ENCODE data around the gene ACOT11.

The ACOT11 gene

DNA sequence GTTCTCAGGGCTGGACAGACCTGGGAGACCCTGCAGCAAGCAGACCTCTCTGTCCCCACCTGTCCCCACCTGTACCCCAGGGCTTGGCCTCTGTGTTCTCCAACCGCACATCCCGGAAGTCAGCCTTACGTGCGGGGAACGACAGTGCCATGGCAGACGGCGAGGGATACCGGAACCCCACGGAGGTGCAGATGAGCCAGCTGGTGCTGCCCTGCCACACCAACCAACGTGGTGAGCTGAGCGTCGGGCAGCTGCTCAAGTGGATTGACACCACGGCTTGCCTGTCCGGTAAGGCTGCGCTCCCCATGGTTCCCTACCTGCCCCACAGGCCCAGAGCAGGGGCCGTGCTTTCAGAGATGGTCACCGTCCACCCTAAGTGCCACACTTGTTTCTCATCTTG is 36.5 kb downstream of the ACOT11 start:
- H3K4me3 ChIP-seq (ENCODE audit: low read depth, low read length) = no peak overlapping the region

DNA sequence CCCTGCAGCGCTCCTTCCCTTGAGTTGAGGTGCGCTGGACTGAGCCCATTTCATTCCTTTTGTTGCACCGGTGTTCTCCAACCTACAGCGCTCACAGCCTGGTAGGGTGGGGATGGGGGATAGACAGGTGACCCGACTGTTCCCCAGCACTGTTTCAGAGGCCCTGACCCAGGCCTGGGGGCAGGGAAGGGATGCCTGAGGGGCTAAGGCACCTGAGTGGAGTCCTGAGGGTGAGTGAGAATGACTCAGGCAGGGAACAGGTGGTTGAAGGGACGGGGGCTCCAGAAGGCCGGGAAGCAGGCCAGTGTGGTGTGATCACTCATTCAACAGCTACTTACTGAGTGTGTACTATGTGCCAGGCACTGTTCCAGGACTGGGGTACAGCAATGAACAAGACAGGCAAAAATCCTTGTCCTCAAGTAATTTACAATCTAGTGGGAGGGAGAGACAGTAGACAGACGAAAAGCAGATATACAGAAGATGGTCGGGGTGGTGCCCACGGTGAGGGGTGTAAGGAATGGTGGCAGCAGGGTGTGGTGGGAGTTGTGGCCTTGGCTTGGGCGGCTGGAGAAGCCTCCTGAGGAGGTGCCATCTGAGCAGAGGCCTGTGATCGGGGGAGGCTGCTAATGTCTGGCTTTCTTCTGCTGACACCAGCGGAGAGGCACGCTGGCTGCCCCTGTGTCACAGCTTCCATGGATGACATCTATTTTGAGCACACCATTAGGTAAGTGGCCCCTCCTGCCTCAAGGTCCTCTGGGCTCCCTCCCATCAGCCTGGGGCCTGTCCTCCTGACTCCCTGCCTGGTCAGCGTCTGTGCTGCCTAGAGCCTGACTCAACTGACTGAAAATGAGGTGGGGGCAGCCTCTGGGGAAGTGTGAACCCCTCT is 37.4 kb downstream of the ACOT11 start:
- no peak overlapping the region for H3K4me3 ChIP-seq (ENCODE audit: low read depth, low read length)

DNA sequence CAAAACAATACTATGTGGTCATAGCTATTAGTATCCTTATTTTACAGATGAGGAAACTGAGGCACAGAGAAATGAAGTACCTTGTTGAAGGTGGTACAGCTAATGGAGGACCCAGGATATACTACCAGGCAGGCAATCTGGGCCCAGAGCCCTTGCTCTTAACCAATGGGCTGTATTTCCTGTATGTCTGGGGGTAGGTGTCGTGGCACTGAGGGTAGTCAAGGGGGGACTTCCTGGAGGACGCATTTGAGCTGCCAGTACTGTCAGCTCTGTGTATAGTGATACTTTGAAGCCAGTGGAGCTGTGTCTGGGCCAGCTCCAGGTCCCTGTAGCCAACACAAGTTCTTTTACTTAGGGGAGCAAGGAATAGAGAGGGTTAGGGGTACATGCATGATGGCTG is 40.3 kb downstream of the ACOT11 start:
- no peak overlapping the region for H3K4me3 ChIP-seq (ENCODE audit: low read depth, low read length)

DNA sequence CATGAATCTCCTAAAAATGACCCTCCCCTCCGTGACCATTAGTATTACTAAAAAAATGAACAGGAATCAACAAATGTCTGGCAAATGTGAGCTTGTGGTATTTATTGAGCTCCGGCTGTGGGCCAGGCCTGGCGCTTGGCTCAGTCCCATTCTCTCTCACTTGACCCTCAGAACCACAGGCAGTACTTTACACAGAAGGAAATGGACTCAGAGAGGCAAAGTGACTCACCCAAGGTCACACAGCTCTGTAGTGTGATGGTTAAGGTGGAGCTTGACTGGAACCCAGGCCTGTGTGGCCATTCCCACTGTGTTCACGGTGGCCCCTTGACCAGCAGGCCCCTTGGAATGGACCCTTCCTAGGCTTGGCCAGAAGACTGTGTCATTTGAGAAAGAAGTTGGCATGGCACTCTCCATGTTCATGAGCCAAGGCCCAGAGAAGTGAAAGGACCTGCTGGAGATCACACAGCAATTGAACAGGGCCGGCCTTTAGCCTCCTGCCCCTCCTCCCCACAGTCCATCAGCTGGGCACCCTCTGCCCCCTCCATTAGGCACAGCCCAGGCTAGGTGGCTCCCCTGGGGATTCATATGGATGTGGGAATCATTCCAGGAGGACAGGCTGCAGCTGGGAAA is 43.2 kb downstream of the ACOT11 start:
- H3K4me3 ChIP-seq (ENCODE audit: low read depth, low read length) = no peak overlapping the region

DNA sequence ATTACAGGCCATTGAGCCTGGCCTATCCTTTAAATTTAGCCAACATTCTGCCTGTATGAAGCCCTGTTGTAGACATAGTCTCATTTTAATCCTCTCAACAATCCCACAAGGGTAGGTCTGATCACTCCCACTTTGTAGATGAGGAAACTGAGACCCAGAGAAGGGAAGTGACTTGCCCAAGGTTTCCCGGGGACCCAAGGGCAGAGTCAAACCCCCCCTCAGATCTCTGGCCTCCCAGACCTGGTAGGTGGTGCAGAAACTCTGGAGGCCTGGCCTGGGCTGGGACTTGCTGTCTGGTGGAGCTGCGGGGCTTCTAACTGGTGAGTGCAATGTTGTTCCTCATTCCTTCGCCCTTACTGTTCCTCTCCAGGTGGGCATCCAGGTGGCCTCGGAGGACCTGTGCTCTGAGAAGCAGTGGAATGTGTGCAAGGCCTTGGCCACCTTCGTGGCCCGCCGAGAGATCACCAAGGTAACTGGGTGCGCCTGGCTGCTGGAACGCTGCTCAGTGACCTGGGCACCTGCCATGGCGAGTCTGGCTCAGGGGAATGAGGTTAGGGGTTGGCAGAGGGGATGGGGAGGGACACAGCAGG is 45.6 kb downstream of the ACOT11 start:
- H3K4me3 ChIP-seq (ENCODE audit: low read depth, low read length) = no peak overlapping the region

DNA sequence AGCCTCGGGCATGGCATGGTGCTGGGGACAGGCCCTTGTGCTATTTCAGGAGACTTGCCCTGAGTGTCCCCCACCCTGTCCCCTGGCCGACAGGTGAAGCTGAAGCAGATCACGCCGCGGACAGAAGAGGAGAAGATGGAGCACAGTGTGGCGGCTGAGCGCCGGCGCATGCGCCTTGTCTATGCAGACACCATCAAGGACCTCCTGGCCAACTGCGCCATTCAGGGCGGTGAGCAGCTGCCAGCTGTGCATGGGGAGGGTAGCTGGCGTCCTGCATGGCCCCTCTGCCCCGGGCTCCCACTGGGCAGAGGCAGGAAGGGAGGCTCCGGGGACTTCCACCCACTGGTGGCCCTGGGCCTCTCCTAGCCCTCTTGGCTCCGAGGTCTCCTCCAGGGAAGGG is 46.4 kb downstream of the ACOT11 start:
- H3K4me3 ChIP-seq (ENCODE audit: low read depth, low read length) = no peak overlapping the region

DNA sequence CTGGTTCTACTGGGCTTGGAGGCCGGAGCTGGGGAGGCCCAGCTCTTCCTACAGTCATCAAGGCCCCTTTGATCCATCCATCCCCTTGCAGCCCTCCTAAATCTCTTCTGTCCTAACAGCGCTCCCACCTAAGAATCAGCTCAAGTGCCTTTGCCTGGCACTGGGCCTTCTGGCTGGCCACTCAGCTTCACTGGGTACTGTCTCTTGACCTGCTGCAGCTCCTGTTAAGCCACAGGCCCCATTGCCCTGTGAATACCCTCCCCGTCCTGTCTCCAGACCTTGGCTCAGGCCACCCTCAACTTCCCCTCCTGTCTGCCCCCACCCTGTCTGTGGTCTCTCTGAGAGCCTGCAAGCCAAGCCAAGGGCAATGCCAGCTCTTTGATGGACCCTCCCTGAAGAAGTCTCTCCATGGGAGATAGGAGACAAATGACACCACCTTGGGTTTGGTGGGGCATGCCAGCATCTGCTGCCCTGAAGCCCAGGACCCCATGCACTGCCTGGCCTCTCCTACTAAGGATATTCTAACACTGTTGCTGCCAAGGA is 48.0 kb downstream of the ACOT11 start:
- no peak overlapping the region for H3K4me3 ChIP-seq (ENCODE audit: low read depth, low read length)

DNA sequence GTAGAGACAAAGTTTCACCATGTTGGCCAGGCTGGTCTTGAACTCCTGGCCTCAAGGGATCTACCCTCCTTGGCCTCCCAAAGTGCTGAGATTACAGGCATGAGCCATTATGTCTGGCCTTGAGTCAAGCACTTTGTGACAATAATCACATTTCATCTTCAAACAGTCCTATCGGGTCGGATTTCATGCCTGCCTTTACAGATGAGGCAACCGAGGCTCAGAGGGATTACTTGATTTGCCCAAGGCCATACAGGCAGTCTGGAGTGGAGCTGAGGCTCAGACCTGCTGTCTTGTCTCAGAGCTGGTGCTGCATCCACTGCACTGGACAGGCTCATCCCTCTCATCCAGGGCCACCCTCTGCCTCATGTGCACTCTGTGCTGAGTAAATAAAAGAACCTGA is 48.7 kb downstream of the ACOT11 start:
- no peak overlapping the region for H3K4me3 ChIP-seq (ENCODE audit: low read depth, low read length)

DNA sequence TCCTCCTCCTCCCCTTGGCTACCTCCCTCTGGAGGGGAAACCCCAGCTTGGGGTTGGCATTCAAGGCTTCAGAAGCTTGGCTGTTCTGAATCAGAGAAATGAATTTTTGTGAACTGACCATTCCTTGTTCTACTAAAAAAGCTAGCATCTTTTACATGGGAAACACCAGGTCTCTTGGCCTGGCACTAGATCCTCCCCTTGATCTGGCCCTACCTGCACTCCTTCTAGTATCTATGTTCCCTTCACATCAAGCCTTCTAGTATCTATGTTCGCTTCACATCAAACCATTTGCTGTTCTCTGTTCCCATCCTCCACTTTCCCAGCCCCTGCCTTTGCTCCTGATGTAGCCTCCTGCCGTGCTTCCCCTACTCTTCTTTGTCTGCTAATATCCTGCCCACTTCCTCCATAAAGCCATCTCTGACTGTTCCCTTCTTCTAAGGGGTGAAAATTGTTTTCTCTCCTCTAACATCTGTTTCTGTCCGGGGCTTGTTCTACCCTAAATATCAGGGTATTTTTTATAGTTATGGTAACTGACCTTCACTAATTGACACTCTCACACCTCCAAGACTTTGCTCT is 49.5 kb downstream of the ACOT11 start:
- H3K4me3 ChIP-seq (ENCODE audit: low read depth, low read length) = no peak overlapping the region

DNA sequence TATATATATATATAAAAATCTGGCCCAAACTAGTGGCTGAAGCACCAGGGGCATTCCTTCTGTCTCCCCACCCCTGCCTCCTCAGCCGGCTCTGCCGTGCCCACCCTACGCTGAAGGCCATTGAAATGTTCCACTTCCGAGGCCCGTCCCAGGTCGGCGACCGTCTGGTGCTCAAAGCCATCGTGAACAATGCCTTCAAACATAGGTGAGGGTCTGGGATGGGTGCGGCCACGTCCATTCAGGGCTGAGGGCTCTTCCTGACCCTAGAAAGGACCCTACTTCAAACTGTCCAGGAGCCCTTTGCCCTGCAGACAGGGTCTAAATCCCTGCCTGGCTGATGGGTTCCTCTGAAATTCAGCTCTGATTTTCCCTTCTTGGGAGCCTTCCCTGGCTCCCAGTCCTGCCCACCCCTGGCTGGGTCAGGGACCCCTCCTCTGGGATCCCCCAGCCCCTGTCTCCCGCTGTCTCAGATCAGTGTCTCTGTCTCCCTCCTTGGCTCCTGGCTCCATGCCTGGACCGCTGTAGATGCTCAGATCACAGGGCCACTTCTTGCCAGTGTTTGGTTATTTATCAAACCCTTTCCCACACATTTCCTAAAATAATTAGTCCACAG is 51.3 kb downstream of the ACOT11 start:
- H3K4me3 ChIP-seq (ENCODE audit: low read depth, low read length) = no peak overlapping the region

DNA sequence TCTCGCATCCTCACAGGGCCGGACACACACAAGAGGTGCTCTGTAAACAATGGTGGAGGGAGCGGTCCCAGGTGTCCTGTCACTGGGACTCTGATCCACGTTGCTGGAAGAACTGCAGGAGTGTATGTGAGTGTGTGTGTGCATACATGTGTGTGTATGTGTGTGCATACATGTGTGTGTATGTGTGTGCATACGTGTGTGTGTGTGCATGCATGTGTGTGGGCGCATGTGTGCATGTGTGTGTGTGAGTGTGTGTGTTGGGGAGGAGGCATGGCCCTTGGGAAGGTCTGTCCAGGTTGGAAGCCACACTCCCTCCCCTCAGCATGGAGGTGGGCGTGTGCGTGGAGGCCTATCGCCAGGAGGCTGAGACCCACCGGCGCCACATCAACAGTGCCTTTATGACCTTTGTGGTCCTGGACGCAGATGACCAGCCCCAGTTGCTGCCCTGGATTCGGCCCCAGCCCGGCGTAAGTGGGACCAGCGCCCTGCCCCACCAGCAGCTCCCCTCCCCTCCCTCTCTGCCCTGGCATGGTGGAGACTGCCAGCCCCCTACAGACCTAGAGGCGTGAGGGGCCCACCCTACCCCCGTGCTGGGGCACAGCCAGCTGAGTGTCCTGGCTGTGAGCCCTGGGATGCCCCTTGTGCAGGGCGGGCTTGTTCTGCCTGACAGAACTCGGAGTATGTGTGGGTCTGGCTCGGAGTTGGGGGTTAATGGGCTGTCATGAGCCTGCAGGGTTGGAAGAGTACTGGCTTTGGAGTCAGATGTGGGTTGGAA is 53.1 kb downstream of the ACOT11 start:
- no peak overlapping the region for H3K4me3 ChIP-seq (ENCODE audit: low read depth, low read length)

DNA sequence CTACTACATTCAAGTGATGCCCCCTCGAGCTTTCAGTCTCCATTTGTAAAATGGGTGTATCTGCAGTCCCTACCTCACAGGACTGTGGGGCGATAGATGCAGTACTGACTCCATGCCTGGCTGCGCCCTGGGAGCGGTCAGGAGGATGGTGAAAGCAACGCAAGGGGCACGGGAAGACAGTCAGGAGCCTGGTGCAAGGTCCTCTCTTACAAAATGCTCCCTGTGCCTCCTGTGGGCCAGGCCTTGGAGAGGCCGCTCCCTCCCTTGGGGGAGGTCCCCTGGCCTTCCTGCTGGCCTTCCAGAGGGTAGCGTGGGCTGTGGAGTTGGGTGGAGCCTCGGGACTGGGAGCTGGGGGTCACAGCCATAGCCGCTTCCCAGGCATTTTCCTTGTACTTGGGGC is 53.7 kb downstream of the ACOT11 start:
- no peak overlapping the region for H3K4me3 ChIP-seq (ENCODE audit: low read depth, low read length)

DNA sequence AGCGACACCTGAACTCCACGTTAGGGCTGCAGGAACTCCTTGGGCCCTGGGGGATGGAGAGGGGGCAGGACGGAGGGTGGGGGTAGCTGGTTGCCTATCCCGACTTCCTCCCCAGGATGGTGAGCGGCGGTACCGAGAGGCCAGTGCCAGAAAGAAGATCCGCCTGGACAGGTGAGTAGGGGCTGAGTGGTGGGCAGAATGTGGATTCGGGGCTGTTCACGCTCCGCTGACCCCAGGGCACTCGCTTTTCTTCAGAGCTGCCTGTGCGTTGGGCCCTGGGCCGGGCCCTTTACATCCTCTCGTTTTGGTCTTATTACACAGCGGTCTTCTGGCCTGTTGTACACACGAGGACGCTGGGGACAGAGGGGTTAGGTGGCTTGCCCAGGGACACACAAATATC is 54.5 kb downstream of the ACOT11 start:
- H3K4me3 ChIP-seq (ENCODE audit: low read depth, low read length) = no peak overlapping the region

DNA sequence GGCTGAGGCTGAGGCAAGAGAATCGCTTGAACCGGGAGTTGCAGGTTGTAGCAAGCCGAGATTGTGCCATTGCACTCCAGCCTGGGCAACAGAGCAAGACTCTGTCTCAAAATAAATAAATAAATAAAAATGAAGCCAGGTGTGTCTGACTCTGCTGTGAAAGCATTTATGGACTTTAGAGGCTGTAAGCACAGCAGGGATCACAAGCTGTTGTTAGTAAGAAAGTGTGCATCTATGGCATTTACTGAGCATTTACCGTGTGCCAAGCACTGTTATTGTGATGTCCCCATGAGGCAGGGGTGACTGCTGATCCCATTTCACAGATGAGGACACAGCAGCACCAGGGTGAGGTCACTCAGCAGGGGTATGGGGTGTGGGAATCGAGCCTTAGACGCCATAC is 55.2 kb downstream of the ACOT11 start:
- H3K4me3 ChIP-seq (ENCODE audit: low read depth, low read length) = no peak overlapping the region

DNA sequence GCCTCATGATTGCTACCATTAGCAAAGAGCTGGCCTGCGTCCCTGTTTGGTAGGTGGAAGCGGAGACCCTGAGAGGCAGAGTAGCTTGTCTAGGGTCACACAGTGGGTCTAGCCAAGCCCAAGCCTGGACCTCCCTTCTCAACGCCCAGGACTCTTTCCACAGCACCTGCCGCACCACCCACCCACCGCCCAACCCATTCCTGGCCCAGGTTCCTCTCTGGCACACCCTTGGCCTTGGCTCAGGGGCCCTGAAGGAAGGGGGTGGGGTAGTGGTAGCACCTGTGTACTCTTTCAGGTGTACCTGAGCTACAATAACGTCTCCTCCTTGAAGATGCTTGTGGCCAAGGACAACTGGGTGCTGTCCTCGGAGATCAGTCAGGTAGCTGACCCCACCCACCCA is 56.0 kb downstream of the ACOT11 start:
- no peak overlapping the region for H3K4me3 ChIP-seq (ENCODE audit: low read depth, low read length)

DNA sequence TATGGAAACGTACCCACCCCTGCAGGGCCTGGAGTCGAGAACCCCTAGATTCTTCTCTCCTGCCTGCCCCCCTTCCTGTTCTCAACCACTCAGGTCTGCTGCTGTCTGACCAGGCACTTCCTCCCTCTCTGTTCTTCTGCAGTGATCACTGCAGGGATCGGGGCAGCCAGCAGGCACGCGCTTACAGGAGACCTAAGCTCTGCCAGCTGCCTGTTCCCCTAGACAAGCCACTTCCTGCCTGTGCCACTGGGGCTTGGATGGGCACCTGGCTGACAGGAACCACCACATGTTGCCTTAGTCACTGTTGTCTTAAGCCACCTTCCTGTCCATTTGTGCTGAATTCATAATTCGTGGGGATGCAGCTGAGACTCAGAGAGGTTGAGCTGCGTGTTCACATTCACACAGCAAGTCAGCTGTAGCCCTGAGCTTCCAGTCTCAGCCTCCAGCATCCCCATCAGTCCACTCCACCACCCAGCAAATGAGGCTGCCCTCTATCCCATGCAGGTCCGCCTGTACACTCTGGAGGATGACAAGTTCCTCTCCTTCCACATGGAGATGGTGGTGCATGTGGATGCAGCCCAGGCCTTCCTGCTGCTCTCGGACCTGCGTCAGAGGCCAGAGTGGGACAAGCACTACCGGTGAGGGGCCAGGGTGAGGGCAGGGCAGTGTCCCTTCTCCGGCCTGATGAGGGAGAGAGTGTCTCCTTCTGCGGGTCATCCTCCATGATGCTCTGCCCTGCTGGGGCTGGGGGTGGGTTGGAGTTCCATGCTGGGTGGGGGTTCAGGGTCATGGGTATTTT is 56.7 kb downstream of the ACOT11 start:
- H3K4me3 ChIP-seq (ENCODE audit: low read depth, low read length) = no peak overlapping the region

DNA sequence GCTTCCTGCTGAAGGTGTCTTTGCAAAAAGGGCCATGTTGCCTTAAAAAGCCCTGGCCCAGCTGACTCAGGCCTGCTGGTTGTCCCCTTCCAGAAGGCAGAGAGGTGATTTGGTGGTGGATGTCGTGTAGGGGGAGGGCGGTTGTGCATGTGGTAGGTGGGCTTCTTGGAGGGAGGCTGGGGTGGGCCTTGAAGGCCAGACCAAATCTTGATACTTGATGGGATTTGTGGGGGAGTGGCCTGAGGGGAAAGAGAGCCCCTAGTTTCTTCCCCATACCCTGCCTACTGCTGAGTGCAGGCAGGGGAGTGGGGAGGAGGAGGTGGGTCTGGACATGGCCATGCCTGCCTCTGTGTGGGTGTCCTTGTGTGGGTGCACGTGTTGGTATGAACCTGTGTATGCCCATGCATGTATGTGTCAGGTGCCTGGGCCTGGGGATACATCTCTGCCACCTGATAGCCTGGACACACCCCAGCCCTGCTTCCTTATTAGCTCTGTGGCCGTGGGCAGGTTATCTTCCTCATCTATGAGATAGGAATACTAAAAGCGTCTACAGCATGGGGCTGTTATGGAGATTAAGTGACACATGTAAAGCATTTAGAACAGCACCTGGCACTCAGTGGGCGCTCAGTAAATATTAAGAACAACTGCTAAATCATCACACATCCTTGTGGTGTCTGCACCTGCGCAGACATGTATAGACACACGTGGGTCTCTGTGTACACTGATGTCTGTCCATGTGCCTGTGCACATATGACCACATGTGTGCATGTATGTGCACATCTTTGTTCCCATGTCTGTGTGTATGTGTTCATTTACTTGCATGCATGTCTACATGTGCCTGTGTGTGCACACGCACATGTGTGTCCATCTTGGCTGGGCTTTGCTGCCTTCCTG is 58.3 kb downstream of the ACOT11 start:
- H3K4me3 ChIP-seq (ENCODE audit: low read depth, low read length) = no peak overlapping the region

DNA sequence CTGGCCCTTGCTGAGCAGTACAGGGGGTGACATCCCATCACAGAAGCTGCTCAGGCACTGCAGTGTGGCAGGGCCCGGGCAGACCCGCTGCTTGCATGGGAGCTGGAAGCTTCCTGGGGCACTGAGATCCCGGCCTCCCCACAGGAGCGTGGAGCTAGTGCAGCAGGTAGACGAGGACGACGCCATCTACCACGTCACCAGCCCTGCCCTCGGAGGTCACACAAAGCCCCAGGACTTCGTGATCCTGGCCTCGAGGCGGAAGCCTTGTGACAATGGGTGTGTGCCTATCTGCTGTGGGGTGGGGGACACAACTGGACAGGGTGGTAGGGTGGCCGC is 58.9 kb downstream of the ACOT11 start:
- H3K4me3 ChIP-seq (ENCODE audit: low read depth, low read length) = no peak overlapping the region
